22Rv1 (cell line): ENCODE data around the gene SEMA3C.

Experiments
- H3K27ac ChIP-seq: fragments of 450-650 bp; 2 replicates; pipeline ENCODE4 v1.5.1; 2017
- ZFX ChIP-seq: fragments of 450-650 bp; IDR thresholded peaks from 2 replicates; pipeline ENCODE4 v1.6.1; 2017; ENCODE audit warnings: antibody characterized with exemption, borderline replicate concordance
- TF ChIP-seq, protein P1 (sequence below): fragments of 450-650 bp; IDR thresholded peaks from 2 replicates; pipeline ENCODE4 v1.5.1; 2017; ENCODE audit warnings: mild to moderate bottlenecking

Gene SEMA3C

DNA sequence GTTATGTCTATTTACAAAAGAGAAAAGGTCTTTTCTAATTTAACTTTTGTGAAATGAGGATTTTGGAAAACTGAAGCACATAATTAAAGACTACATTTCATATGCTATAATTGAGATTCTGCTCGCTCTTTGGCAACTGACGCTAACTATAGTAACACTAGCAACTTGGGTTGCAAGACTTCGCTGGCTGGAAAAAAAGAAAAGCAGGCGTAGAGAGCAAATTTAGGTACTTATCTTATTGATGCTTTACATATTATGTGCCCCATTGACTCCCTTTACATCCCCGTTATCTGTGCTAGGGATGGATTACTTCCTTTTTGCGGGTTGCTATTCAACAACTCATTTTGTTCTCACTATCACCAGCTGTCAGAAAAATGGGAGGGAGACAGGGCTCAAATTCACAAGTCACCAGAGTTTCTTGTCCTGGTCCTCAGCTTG lies 10.5 kb downstream of the SEMA3C start:
- no peak overlapping the region for H3K27ac ChIP-seq
- TF ChIP-seq, protein P1, sequence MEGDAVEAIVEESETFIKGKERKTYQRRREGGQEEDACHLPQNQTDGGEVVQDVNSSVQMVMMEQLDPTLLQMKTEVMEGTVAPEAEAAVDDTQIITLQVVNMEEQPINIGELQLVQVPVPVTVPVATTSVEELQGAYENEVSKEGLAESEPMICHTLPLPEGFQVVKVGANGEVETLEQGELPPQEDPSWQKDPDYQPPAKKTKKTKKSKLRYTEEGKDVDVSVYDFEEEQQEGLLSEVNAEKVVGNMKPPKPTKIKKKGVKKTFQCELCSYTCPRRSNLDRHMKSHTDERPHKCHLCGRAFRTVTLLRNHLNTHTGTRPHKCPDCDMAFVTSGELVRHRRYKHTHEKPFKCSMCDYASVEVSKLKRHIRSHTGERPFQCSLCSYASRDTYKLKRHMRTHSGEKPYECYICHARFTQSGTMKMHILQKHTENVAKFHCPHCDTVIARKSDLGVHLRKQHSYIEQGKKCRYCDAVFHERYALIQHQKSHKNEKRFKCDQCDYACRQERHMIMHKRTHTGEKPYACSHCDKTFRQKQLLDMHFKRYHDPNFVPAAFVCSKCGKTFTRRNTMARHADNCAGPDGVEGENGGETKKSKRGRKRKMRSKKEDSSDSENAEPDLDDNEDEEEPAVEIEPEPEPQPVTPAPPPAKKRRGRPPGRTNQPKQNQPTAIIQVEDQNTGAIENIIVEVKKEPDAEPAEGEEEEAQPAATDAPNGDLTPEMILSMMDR = no peak
- no peak for TF ChIP-seq ZFX

DNA sequence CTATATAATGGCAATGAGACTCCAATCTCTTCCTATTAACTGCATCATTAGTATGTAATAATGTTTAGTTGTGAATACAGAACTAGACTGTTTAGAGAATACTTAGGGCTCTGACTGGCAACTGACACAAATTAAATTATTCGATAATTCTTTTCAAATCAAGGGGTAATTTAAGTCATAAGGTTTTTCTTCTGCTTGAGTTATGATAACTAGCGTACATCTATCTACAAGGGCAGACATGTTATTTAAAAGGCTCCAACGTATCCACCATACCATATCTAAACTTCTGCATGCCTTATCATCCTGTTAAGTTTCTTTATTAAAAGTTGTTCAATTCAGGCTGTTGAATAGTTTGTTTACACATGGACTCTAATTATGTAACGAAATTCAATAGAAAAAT lies 11.2 kb downstream of the SEMA3C start:
- TF ChIP-seq, protein P1 = no peak
- TF ChIP-seq ZFX = no peak
- no peak overlapping the region for H3K27ac ChIP-seq

DNA sequence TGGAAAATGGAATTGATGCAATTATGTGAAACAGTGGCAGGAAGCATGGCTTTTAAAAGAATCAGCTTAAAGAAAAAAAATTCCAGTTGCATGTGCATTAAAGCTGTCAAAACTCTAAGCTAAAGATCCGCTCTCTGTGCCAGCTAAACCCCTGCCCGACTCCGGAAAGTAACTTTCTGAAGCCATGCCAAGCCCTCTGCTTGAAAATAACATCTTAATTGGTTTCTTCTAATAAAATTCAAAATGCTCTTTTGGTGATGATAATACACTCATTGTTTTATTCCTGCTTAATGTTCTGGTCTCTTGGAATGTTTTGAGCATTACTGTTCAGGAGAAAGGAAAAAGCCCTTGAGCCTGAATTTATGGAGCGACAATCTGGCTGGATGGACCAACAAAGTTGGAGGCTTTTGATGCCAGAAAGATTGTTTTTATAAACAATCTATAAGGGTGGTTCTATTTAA lies 11.7 kb downstream of the SEMA3C start:
- TF ChIP-seq ZFX = no peak
- TF ChIP-seq, protein P1 = no peak
- H3K27ac ChIP-seq = no peak overlapping the region

DNA sequence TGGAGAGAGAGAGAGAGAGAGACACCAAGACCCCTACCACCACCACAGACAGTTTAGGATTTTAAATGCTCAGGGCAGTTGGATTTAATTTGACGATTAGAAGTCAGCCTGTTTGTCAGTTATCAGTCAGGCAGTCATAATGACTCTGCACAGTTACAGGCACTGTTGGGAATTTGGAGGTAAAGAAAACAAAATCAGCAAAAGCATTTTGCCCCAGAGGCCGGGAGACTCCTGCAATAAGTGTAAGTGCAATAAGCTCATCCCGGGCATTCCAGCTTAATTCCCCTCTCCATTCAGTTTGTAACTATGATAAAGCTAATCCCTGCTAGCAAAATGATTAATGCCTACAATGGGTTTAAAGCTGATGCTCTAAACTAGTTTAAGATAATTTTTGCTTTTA lies 13.5 kb downstream of the SEMA3C start:
- H3K27ac ChIP-seq = no peak overlapping the region
- TF ChIP-seq, protein P1 = no peak
- TF ChIP-seq ZFX = no peak

DNA sequence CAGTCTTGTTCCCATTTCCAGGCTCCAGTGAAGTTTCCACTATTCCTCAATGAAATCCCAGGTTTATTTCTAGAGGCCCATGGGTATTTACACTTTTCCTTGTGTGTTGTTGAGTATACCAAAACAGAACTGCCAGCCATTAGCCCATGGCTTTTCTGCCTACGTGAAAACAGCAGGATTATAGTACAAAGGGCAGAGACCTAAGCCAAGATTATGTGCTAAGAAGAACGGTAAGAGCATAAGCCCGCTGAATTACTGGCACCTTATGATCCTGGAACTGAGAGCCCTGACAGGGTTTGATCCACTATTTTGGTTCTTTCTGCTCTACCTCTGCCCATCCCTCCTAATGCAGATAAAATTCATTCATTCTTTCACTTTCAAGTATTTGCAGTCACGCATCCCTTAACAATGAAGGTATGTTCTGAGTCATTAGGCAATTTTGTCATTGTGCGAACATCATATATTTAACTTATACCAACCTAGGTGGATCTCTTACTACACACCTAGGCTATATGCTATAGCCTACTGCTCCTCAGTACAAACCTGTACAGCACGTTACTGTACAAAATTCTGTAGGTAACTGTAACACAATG lies 16.0 kb downstream of the SEMA3C start:
- TF ChIP-seq, protein P1 = no peak
- no peak for TF ChIP-seq ZFX
- H3K27ac ChIP-seq = no peak overlapping the region

DNA sequence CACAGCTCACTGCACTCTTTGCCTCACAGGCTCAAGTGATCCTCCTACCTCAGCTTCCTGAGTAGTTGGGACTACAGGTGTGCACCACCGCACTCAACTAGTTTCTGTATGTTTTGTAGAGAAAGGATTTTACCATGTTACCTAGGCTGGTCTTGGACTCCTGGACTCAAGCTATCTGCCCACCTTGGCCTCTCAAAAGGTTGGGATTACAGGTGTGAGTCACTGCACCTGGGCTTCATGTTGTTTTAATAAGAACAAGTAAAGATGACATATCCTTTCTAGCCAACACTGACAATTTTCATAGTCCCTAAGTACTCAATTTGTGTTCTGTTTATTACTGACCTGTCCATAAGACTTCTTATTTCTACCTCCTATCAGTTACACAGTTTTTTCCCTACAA lies 16.8 kb downstream of the SEMA3C start:
- TF ChIP-seq, protein P1 = no peak
- TF ChIP-seq ZFX = no peak
- H3K27ac ChIP-seq = no peak overlapping the region

DNA sequence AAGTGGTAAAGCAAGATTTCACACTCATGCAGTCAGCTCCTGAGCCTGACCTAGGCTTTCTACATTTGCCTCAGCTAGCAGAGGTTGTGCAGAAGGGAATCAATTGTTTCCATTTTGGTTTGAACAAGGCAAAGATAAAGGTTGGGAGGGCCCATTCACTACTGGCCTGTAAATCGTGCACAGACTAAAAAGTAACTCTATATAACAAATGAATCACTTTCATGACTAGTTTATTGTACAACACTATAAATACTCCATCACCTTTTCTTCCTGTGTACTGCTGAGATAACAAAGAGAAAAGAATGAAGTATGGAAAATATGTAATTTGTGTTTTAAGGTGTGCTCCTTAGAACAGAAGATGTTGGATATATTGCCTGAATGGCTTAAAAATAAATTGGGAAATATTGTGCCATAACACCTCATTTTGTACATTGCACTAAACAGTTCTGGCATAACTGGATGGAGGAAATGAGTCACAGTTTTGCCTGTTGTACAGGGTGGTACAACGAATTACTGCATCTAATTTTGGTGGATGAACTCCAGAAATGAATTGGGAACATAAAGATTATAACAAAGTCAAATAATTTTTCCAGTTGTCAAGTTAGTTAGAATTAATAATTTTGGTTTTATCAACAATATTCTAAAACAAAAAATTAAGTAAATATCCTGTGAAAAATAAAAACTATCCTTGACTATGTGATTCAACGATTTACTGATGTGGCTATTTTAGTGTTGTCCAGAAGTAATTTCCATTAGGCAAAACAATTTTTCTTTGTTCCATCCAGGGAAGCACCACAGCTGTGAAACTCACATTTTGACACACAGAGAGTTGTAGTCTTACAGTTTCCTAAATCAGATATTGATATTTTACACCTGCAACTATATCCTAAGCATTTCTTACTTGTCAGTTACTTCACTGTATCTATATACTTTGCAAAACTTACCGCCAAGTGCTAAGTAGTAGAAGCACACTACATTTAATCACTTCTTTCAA lies 18.0 kb downstream of the SEMA3C start:
- TF ChIP-seq, protein P1 = no peak
- no peak for TF ChIP-seq ZFX
- H3K27ac ChIP-seq = no peak overlapping the region
